ENCODE data around the gene YPEL3. TPM values are rescaled to one million over a fixed set of nuclear protein-coding genes. Genes with fewer than 3 reads are reported as not detected.

The YPEL3 gene
- polyA plus RNA-seq, 1 donor from 2014 or later: 362 TPM

GRCh38 chr16:30063893-30064728 is 31.9 kb downstream of the YPEL3 start:
- H3K9me3 Mint-ChIP-seq: no peaks in the 10 kb centered on the region
- H3K27me3 Mint-ChIP-seq: no peaks in the 10 kb centered on the region
- peak overlapping the region; percentile 95 to 100 (median 100) for H3K4me3 Mint-ChIP-seq
- H3K36me3 Mint-ChIP-seq: peaks cover 4% of the 10 kb centered on the region
- peaks cover 12 to 18% (median 14%) of the 10 kb centered on the region in 3 donors for H3K4me1 Mint-ChIP-seq
- peak overlapping the region; percentile 97 to 100 (median 99) for H3K27ac Mint-ChIP-seq

- H3K36me3 Mint-ChIP-seq: peaks cover 1% of the 10 kb centered on the region
- H3K27me3 Mint-ChIP-seq: no peaks in the 10 kb centered on the region
- peak overlapping the region; percentile 97 to 100 (median 99) for H3K27ac Mint-ChIP-seq
- H3K9me3 Mint-ChIP-seq: no peaks in the 10 kb centered on the region
- peak overlapping the region in 3 of 4 donors; percentile 95 to 100 (median 99) for H3K4me3 Mint-ChIP-seq
- peaks cover 9 to 13% (median 9%) of the 10 kb centered on the region in 3 donors for H3K4me1 Mint-ChIP-seq
Observed at GRCh38 chr16:30063278-30063892, 32.6 kb downstream of the YPEL3 start.

GRCh38 chr16:30060836-30061554 is 35.0 kb downstream of the YPEL3 start:
- peak overlapping the region in 1 of 4 donors; percentile 56 for H3K4me3 Mint-ChIP-seq
- H3K4me1 Mint-ChIP-seq: peaks cover 0 to 5% (median 3%) of the 10 kb centered on the region in 3 donors
- no peaks in the 10 kb centered on the region for H3K27me3 Mint-ChIP-seq
- H3K36me3 Mint-ChIP-seq: peaks cover 1% of the 10 kb centered on the region
- peak overlapping the region in 1 of 3 donors; percentile 78 for H3K27ac Mint-ChIP-seq
- H3K9me3 Mint-ChIP-seq: no peaks in the 10 kb centered on the region

GRCh38 chr16:30060346-30060745 is 35.7 kb downstream of the YPEL3 start:
- Mint-ChIP-seq H3K27ac (peak overlapping the region in 1 of 3 donors; percentile 78), H3K36me3 (peaks cover 1% of the 10 kb centered on the region), H3K4me1 (peaks cover 0 to 5% (median 3%) of the 10 kb centered on the region in 3 donors), H3K4me3 (peak overlapping the region in 1 of 4 donors; percentile 56), H3K9me3 (no peaks in the 10 kb centered on the region), H3K27me3 (no peaks in the 10 kb centered on the region)

- no peaks in the 10 kb centered on the region for H3K9me3 Mint-ChIP-seq
- peaks cover 2% of the 10 kb centered on the region for H3K36me3 Mint-ChIP-seq
- peaks cover 3% of the 10 kb centered on the region for H3K27me3 Mint-ChIP-seq
- H3K4me3 Mint-ChIP-seq: peak overlapping the region in 2 of 4 donors; percentile 68 to 88
- peaks cover 7 to 9% (median 7%) of the 10 kb centered on the region in 3 donors for H3K4me1 Mint-ChIP-seq
- peak overlapping the region in 2 of 3 donors; percentile 31 to 98 for H3K27ac Mint-ChIP-seq
Observed at GRCh38 chr16:30054959-30055553, 41.0 kb downstream of the YPEL3 start.

GRCh38 chr16:30054451-30054850 is 41.6 kb downstream of the YPEL3 start:
- peaks cover 2% of the 10 kb centered on the region for H3K36me3 Mint-ChIP-seq

GRCh38 chr16:30053376-30054015 is 42.5 kb downstream of the YPEL3 start:
- Mint-ChIP-seq H3K9me3 (no peaks in the 10 kb centered on the region), H3K36me3 (peaks cover 3% of the 10 kb centered on the region), H3K4me1 (peaks cover 7 to 9% (median 7%) of the 10 kb centered on the region in 3 donors), H3K27ac (peak overlapping the region; percentile 55 to 98 (median 96)), H3K4me3 (peak overlapping the region; percentile 61 to 91 (median 87)), H3K27me3 (peaks cover 3% of the 10 kb centered on the region)

More at GRCh38 chr16:30054451-30054850, 41.6 kb downstream of the YPEL3 start:
- Mint-ChIP-seq H3K9me3 (no peaks in the 10 kb centered on the region), H3K27me3 (peaks cover 3% of the 10 kb centered on the region), H3K4me3 (peak overlapping the region in 2 of 4 donors; percentile 77 to 88), H3K4me1 (peaks cover 7 to 9% (median 7%) of the 10 kb centered on the region in 3 donors), H3K27ac (peak overlapping the region; percentile 31 to 98 (median 82))

GRCh38 chr16:30052671-30053372 is 43.2 kb downstream of the YPEL3 start:
- H3K9me3 Mint-ChIP-seq: no peaks in the 10 kb centered on the region

GRCh38 chr16:30051518-30051917 is 44.5 kb downstream of the YPEL3 start:
- Mint-ChIP-seq H3K27me3 (peaks cover 3% of the 10 kb centered on the region), H3K4me1 (peaks cover 7 to 9% (median 7%) of the 10 kb centered on the region in 3 donors), H3K9me3 (no peaks in the 10 kb centered on the region), H3K36me3 (peaks cover 3% of the 10 kb centered on the region), H3K4me3 (peak overlapping the region; percentile 1 to 80 (median 36)), H3K27ac (peak overlapping the region in 1 of 3 donors; percentile 98)

More at GRCh38 chr16:30052671-30053372, 43.2 kb downstream of the YPEL3 start:
- H3K36me3 Mint-ChIP-seq: peaks cover 3% of the 10 kb centered on the region
- H3K27me3 Mint-ChIP-seq: peaks cover 3% of the 10 kb centered on the region
- peaks cover 7 to 9% (median 7%) of the 10 kb centered on the region in 3 donors for H3K4me1 Mint-ChIP-seq
- peak overlapping the region; percentile 86 to 96 (median 89) for H3K4me3 Mint-ChIP-seq
- peak overlapping the region; percentile 96 to 98 (median 97) for H3K27ac Mint-ChIP-seq

- Mint-ChIP-seq H3K27me3 (peaks cover 3% of the 10 kb centered on the region), H3K4me3 (peak overlapping the region in 1 of 4 donors; percentile 85), H3K27ac (peak overlapping the region; percentile 31 to 99 (median 33)), H3K9me3 (no peaks in the 10 kb centered on the region), H3K36me3 (peaks cover 3% of the 10 kb centered on the region), H3K4me1 (peaks cover 7 to 9% (median 7%) of the 10 kb centered on the region in 3 donors)
Observed at GRCh38 chr16:30049871-30050270, 46.1 kb downstream of the YPEL3 start.

- H3K9me3 Mint-ChIP-seq: no peaks in the 10 kb centered on the region
- peaks cover 2% of the 10 kb centered on the region for H3K27me3 Mint-ChIP-seq
- H3K4me1 Mint-ChIP-seq: peaks cover 0 to 6% (median 2%) of the 10 kb centered on the region in 3 donors
- peak overlapping the region in 1 of 4 donors; percentile 47 for H3K4me3 Mint-ChIP-seq
- peaks cover 3% of the 10 kb centered on the region for H3K36me3 Mint-ChIP-seq
- no peak overlapping the region for H3K27ac Mint-ChIP-seq
Observed at GRCh38 chr16:30046588-30046987, 49.4 kb downstream of the YPEL3 start.

- Mint-ChIP-seq H3K4me3 (no peak overlapping the region), H3K27me3 (peaks cover 2% of the 10 kb centered on the region), H3K4me1 (peaks cover 0 to 6% (median 0%) of the 10 kb centered on the region in 3 donors), H3K9me3 (no peaks in the 10 kb centered on the region), H3K36me3 (peaks cover 2% of the 10 kb centered on the region), H3K27ac (no peak overlapping the region)
Observed at GRCh38 chr16:30046178-30046577, 49.8 kb downstream of the YPEL3 start.

Data from IgD-negative memory B cell (primary cell).